ENCODE data around the gene FN3KRP. TPM values are rescaled to one million over a fixed set of nuclear protein-coding genes. Genes with fewer than 3 reads are reported as not detected.
A peak's percentile ranks its signal among the peaks of the same experiment; 100 is the strongest.

The FN3KRP gene
- total RNA-seq, 6 experiments from 2014 or later: 7.6 to 24.8 (median 14.3) TPM

GRCh38 chr17:82729479-82730260 lies 13.2 kb downstream of the FN3KRP start:
- peaks cover 0 to 17% (median under 1%) of the 10 kb centered on the region in 4 donors for H3K36me3 ChIP-seq

GRCh38 chr17:82732118-82732743 lies 15.7 kb downstream of the FN3KRP start:
- 84% methylated on average over 6 of the region's 13 CpGs for WGBS (ENCODE audit: insufficient coverage, low coverage, low lambda C conversion rate, missing lambda C conversion rate)
- no peak for ATAC-seq

More at GRCh38 chr17:82729479-82730260, 13.2 kb downstream of the FN3KRP start:
- ATAC-seq: peak in 2 of 4 donors; percentile 16 to 29
- DNase-seq: no peak
- Histone ChIP-seq H3K4me3 (no peak overlapping the region), H3K27me3 (no peaks in the 10 kb centered on the region), H3K9me3 (no peaks in the 10 kb centered on the region), H3K4me1 (no peaks in the 10 kb centered on the region), H3K27ac (no peak overlapping the region)
- WGBS (ENCODE audit: insufficient coverage, low coverage, low lambda C conversion rate, missing lambda C conversion rate): 88% methylated on average over 31 of the region's 48 CpGs
- intact Hi-C loops (cut with DNase I): no loop called here
- no peak for TF ChIP-seq CTCF (IDR thresholded peaks at IDR 0.05)
- TF ChIP-seq POLR2A (IDR thresholded peaks at IDR 0.05): no peak

GRCh38 chr17:82734987-82735866 lies 18.7 kb downstream of the FN3KRP start, which contains the start of gene FN3K:
FN3K (plus strand) TSS chr17:82735615; CDS start chr17:82735637, 22 bp downstream.
- Histone ChIP-seq H3K9me3 (no peaks in the 10 kb centered on the region), H3K27me3 (no peaks in the 10 kb centered on the region), H3K27ac (peak within 1 kb of the TSS; percentile 60 to 85 (median 74)), H3K4me3 (peak within 1 kb of the TSS; percentile 46 to 72 (median 72)), H3K4me1 (peaks cover 0 to 27% (median 3%) of the 10 kb centered on the region in 4 donors), H3K36me3 (peaks cover 0 to 7% (median 0%) of the 10 kb centered on the region in 4 donors)
- peak; percentile 73 to 76 (median 74) for DNase-seq
- TF ChIP-seq CTCF (IDR thresholded peaks at IDR 0.05) (no peak), POLR2A (IDR thresholded peaks at IDR 0.05) (peak; percentile 39)
- peak; percentile 47 to 75 (median 65) for ATAC-seq
- WGBS (ENCODE audit: insufficient coverage, low coverage, low lambda C conversion rate, missing lambda C conversion rate): 18% methylated on average over 11 of the region's 101 CpGs
- intact Hi-C loops (cut with DNase I): no loop called here

More at GRCh38 chr17:82732118-82732743, 15.7 kb downstream of the FN3KRP start:
- Histone ChIP-seq H3K4me1 (peaks cover 0 to 8% (median 0%) of the 10 kb centered on the region in 4 donors), H3K4me3 (no peak overlapping the region), H3K27ac (no peak overlapping the region), H3K36me3 (peaks cover 0 to 8% (median 0%) of the 10 kb centered on the region in 4 donors), H3K27me3 (no peaks in the 10 kb centered on the region), H3K9me3 (no peaks in the 10 kb centered on the region)
- TF ChIP-seq POLR2A (IDR thresholded peaks at IDR 0.05) (no peak), CTCF (IDR thresholded peaks at IDR 0.05) (no peak)
- intact Hi-C loops (cut with DNase I): no loop called here
- no peak for DNase-seq

GRCh38 chr17:82736511-82737185 lies 20.1 kb downstream of the FN3KRP start:
- Histone ChIP-seq H3K36me3 (peaks cover 0 to 18% (median 5%) of the 10 kb centered on the region in 4 donors), H3K27me3 (no peaks in the 10 kb centered on the region), H3K4me1 (peaks cover 0 to 41% (median 5%) of the 10 kb centered on the region in 4 donors), H3K4me3 (peak overlapping the region; percentile 46 to 72 (median 72)), H3K9me3 (no peaks in the 10 kb centered on the region), H3K27ac (peak overlapping the region in 2 of 3 donors; percentile 74 to 85)
- no peak for ATAC-seq
- no peak for DNase-seq
- TF ChIP-seq POLR2A (IDR thresholded peaks at IDR 0.05): no peak
- no peak for TF ChIP-seq CTCF (IDR thresholded peaks at IDR 0.05)
- intact Hi-C loops (cut with DNase I): no loop called here
- whole genome bisulfite sequencing (ENCODE audit: insufficient coverage, low coverage, low lambda C conversion rate, missing lambda C conversion rate): 37% methylated on average over 2 of the region's 18 CpGs
